Thymus (tissue), 11 donors: Measurements from ENCODE around the gene GPRC5B. TPM values are rescaled to one million over a fixed set of nuclear protein-coding genes. Genes with fewer than 3 reads are reported as not detected.

ENCODE experiments used
- DNase-seq, 9 donors: peaks; one replicate each; pipeline ENCODE4 v3.0.0-alpha.2; 2013; ENCODE audit warnings: low spot score in 9 of 9, low read depth in 6 of 9, missing footprints in 1 of 9
- H3K27ac ChIP-seq, 2 donors: one replicate each; pipeline ENCODE4 v1.5.1; 2013; ENCODE audit warnings: control low read depth in 1 of 2, low read depth in 1 of 2, low read length in 1 of 2, mild to moderate bottlenecking in 1 of 2, moderate library complexity in 1 of 2
- H3K27me3 ChIP-seq, 2 donors: one replicate each; pipeline ENCODE4 v1.5.1; 2013; ENCODE audit warnings: low read length in 1 of 2; ENCODE audit not compliant: control insufficient read depth in 2 of 2, insufficient read depth in 1 of 2
- H3K36me3 ChIP-seq, 2 donors: one replicate each; pipeline ENCODE4 v1.5.1; 2013; ENCODE audit warnings: low read length in 1 of 2, mild to moderate bottlenecking in 1 of 2, moderate library complexity in 1 of 2; ENCODE audit not compliant: control insufficient read depth in 2 of 2, insufficient read depth in 2 of 2
- H3K4me1 ChIP-seq, 2 donors: one replicate each; pipeline ENCODE4 v1.5.1; 2013; ENCODE audit warnings: low read length in 2 of 2; ENCODE audit not compliant: control insufficient read depth in 2 of 2, insufficient read depth in 2 of 2
- H3K4me3 ChIP-seq, 2 donors: one replicate each; pipeline ENCODE4 v1.5.1; 2013; ENCODE audit warnings: low read length in 2 of 2, control low read depth in 1 of 2, mild to moderate bottlenecking in 1 of 2
- H3K9me3 ChIP-seq, 2 donors: one replicate each; pipeline ENCODE4 v1.5.1; 2013; ENCODE audit warnings: low read length in 1 of 2, mild to moderate bottlenecking in 1 of 2; ENCODE audit not compliant: control insufficient read depth in 2 of 2, insufficient read depth in 1 of 2
- WGBS: extraction: QIAGEN DNeasy Blood & Tissue Kit; methylation state at CpG from one replicate; pipeline ENCODE4 v1.1.7; 2013; 5-methylcytosine and 5-hydroxymethylcytosine counted together
- polyA plus RNA-seq: library from polyadenylated mRNA; stranded (reverse); fragments of 200-250 nt; gene quantifications from one replicate; pipeline ENCODE4 v1.2.3, GENCODE V29; 2013
- total RNA-seq: library from RNA; stranded (reverse); fragments of 120-200 nt; gene quantifications from one replicate; pipeline ENCODE4 v1.2.4, GENCODE V29; 2013
- donor health status: healthy.

Gene GPRC5B
- total and polyA plus RNA-seq, 2 donors: 1.5 to 7.8 TPM

GRCh38 chr16:19823322-19823721 is 61.3 kb downstream of the GPRC5B start:
- no peaks in the 10 kb centered on the region for H3K9me3 ChIP-seq
- no peaks in the 10 kb centered on the region for H3K27me3 ChIP-seq
- H3K27ac ChIP-seq: no peak overlapping the region
- H3K4me3 ChIP-seq: no peak overlapping the region
- 94% methylated on average over 6 of the region's 6 CpGs for WGBS
- no peaks in the 10 kb centered on the region for H3K36me3 ChIP-seq
- DNase-seq: no peak
- no peaks in the 10 kb centered on the region for H3K4me1 ChIP-seq

GRCh38 chr16:19822533-19822932 is 62.1 kb downstream of the GPRC5B start:
- DNase-seq: no peak
- H3K4me1 ChIP-seq: no peaks in the 10 kb centered on the region
- H3K36me3 ChIP-seq: no peaks in the 10 kb centered on the region
- WGBS: 95% methylated on average over 2 of the region's 2 CpGs
- no peak overlapping the region for H3K27ac ChIP-seq
- no peaks in the 10 kb centered on the region for H3K9me3 ChIP-seq
- H3K27me3 ChIP-seq: no peaks in the 10 kb centered on the region
- H3K4me3 ChIP-seq: no peak overlapping the region

GRCh38 chr16:19817875-19818274 is 66.8 kb downstream of the GPRC5B start:
- Histone ChIP-seq H3K36me3 (no peaks in the 10 kb centered on the region), H3K4me1 (no peaks in the 10 kb centered on the region), H3K4me3 (no peak overlapping the region), H3K27ac (no peak overlapping the region), H3K27me3 (no peaks in the 10 kb centered on the region), H3K9me3 (no peaks in the 10 kb centered on the region)
- 95% methylated on average over 7 of the region's 7 CpGs for WGBS
- no peak for DNase-seq

GRCh38 chr16:19817122-19817521 is 67.5 kb downstream of the GPRC5B start:
- Histone ChIP-seq H3K4me3 (no peak overlapping the region), H3K9me3 (no peaks in the 10 kb centered on the region), H3K4me1 (no peaks in the 10 kb centered on the region), H3K27ac (no peak overlapping the region), H3K27me3 (no peaks in the 10 kb centered on the region), H3K36me3 (no peaks in the 10 kb centered on the region)
- WGBS: 90% methylated on average over 3 of the region's 3 CpGs
- DNase-seq: no peak

- Histone ChIP-seq H3K4me3 (no peak overlapping the region), H3K27ac (no peak overlapping the region), H3K27me3 (no peaks in the 10 kb centered on the region), H3K9me3 (no peaks in the 10 kb centered on the region), H3K36me3 (no peaks in the 10 kb centered on the region), H3K4me1 (no peaks in the 10 kb centered on the region)
- WGBS: 65% methylated on average over 2 of the region's 2 CpGs
- no peak for DNase-seq
These were observed 69.2 kb downstream of the GPRC5B start for GRCh38 chr16:19815418-19815817.

- Histone ChIP-seq H3K4me1 (no peaks in the 10 kb centered on the region), H3K27me3 (no peaks in the 10 kb centered on the region), H3K9me3 (no peaks in the 10 kb centered on the region), H3K27ac (no peak overlapping the region), H3K36me3 (no peaks in the 10 kb centered on the region), H3K4me3 (no peak overlapping the region)
- DNase-seq: no peak
These were observed 71.7 kb downstream of the GPRC5B start for GRCh38 chr16:19812986-19813385.

GRCh38 chr16:19810817-19811731 is 73.6 kb downstream of the GPRC5B start:
- no peak overlapping the region for H3K4me3 ChIP-seq
- H3K4me1 ChIP-seq: no peaks in the 10 kb centered on the region
- H3K27me3 ChIP-seq: no peaks in the 10 kb centered on the region
- H3K9me3 ChIP-seq: no peaks in the 10 kb centered on the region
- H3K27ac ChIP-seq: no peak overlapping the region
- 93% methylated on average over 13 of the region's 13 CpGs for WGBS
- H3K36me3 ChIP-seq: no peaks in the 10 kb centered on the region
- DNase-seq: no peak

GRCh38 chr16:19809693-19810092 is 75.0 kb downstream of the GPRC5B start:
- 98% methylated on average over 9 of the region's 9 CpGs for WGBS
- Histone ChIP-seq H3K4me3 (no peak overlapping the region), H3K36me3 (no peaks in the 10 kb centered on the region), H3K27me3 (no peaks in the 10 kb centered on the region), H3K4me1 (peaks cover 3% of the 10 kb centered on the region in 2 donors), H3K9me3 (no peaks in the 10 kb centered on the region), H3K27ac (no peak overlapping the region)
- DNase-seq: no peak

- H3K36me3 ChIP-seq: no peaks in the 10 kb centered on the region
- no peak overlapping the region for H3K4me3 ChIP-seq
- H3K27me3 ChIP-seq: no peaks in the 10 kb centered on the region
- H3K4me1 ChIP-seq: peaks cover 3 to 6% of the 10 kb centered on the region in 2 donors
- H3K9me3 ChIP-seq: no peaks in the 10 kb centered on the region
- DNase-seq: no peak
- whole genome bisulfite sequencing: 78% methylated on average over 4 of the region's 4 CpGs
- H3K27ac ChIP-seq: no peak overlapping the region
These were observed 75.5 kb downstream of the GPRC5B start for GRCh38 chr16:19809121-19809635.
